Left renal cortex interstitium (tissue), 4 donors: ENCODE results near the gene ZNF583. TPM values are rescaled to one million over a fixed set of nuclear protein-coding genes. Genes with fewer than 3 reads are reported as not detected.

Source experiments
- DNase-seq, 4 donors: peaks; one replicate each; pipeline ENCODE4 v3.0.0-alpha.2; 2013; ENCODE audit warnings: low read depth in 4 of 4, low spot score in 2 of 4, missing footprints in 1 of 4
- polyA plus RNA-seq, 4 donors: library from polyadenylated mRNA; unstranded; fragments of 120-200 nt; gene quantifications; one replicate each; pipeline ENCODE4 v1.2.1, GENCODE V29; 2013; ENCODE audit not compliant: insufficient read length in 4 of 4

The ZNF583 gene
- polyA plus RNA-seq, 4 donors, result 8.6 to 11.9 (median 9.6) TPM

DNA sequence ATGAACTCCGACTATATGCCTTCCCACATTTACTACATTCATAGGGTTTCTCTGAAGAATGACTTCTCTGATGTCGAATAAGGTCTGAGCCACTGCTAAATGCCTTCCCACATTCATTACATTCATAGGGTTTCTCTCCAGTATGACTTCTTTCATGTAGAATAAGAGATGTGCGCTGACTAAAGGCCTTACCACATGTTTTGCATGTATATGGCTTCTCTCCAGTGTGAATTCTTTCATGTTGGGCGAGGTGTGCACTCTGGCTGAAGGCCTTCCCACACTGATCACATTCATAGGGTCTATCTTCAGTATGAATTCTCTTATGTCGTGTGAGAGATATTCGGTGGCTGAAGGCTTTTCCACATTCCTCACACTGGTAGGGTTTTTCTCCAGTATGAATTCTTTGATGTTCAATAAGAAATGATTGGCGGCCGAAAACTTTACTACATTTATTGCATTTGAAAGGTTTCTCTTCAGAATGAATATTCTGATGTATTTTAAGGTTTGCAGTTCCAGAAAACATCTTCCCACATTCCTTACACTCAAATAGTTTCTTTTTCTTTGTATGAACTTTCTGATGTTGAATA lies 37.2 kb downstream of the ZNF583 start:
- no peak for DNase-seq

GRCh38 chr19:56474308-56474707 lies 70.2 kb downstream of the ZNF583 start:
- DNase-seq, result no peak

DNA sequence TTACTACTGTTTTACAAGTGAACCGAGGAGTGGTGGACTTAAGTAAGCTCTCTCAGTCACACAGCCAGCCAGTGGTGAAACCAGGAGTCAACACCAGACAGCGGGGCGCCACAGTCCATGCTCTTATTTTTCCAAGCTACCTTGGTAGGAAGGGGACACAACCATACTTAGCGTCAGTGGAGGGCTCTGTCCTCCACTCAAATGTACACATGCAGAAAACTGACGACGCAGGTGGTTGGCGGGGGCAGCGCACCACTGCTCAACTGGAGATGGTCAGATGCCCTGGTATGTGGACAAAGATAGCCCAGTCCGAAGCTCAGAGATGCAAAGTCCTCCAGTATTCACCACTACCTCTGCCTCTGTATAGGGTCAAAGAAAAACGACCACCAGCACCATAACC lies 72.0 kb downstream of the ZNF583 start:
- DNase-seq, result peak in 1 of 4 donors; percentile 2

Other genes starting within 250 kb of the ZNF583 start
- gene GALP, start 228.3 kb upstream of the ZNF583 start, polyA plus RNA-seq, result not detected
- under 1 TPM; 0.09 to 0.16 (median 0.12) TPM for gene ZSCAN5B, start 206.5 kb upstream of the ZNF583 start, polyA plus RNA-seq
- gene ZSCAN5C, start 202.1 kb upstream of the ZNF583 start, polyA plus RNA-seq, result not detected
- 1 to 10 TPM in 3 of 4 donors, under 1 TPM in 1; 0.92 to 5.4 (median 3.4) TPM for gene EDDM13, start 131.6 kb upstream of the ZNF583 start, polyA plus RNA-seq
- 10 to 100 TPM; 10.7 to 20.0 (median 16.4) TPM for gene ZSCAN5A, start 89.5 kb upstream of the ZNF583 start, polyA plus RNA-seq
- gene ZNF582, start 10.8 kb upstream of the ZNF583 start, polyA plus RNA-seq, result 10 to 100 TPM; 10.6 to 12.1 (median 11.6) TPM
- gene ZNF667, start 73.0 kb downstream of the ZNF583 start, polyA plus RNA-seq, result 10 to 100 TPM; 12.6 to 24.8 (median 19.9) TPM
- gene ZNF471, start 103.5 kb downstream of the ZNF583 start, polyA plus RNA-seq, result 10 to 100 TPM; 11.8 to 36.1 (median 22.6) TPM
- 10 to 100 TPM; 11.1 to 19.2 (median 12.8) TPM for gene ZFP28, start 134.6 kb downstream of the ZNF583 start, polyA plus RNA-seq
- gene ZNF470, start 163.1 kb downstream of the ZNF583 start, polyA plus RNA-seq, result 10 to 100 TPM in 2 of 4 donors, 1 to 10 TPM in 2; 7.3 to 10.6 (median 9.5) TPM
- 10 to 100 TPM in 2 of 4 donors, 1 to 10 TPM in 2; 8.1 to 11.3 (median 9.5) TPM for gene ZNF71, start 191.0 kb downstream of the ZNF583 start, polyA plus RNA-seq
- gene SMIM17, start 238.8 kb downstream of the ZNF583 start, polyA plus RNA-seq, result 1 to 10 TPM; 1.1 to 2.3 (median 1.8) TPM